SK-N-MC (cell line): ENCODE measurements around the gene CHST14.

Source experiments
- EZH2 ChIP-seq: fragments of 200-600 bp; sonication (generic); IDR thresholded peaks from one replicate; pipeline ENCODE4 v1.6.1; 2017; ENCODE audit warnings: antibody characterized with exemption
- FOXP2 ChIP-seq: optimal IDR thresholded peaks from 2 replicates; pipeline ENCODE3; 2011; ENCODE audit warnings: mild to moderate bottlenecking, moderate library complexity; ENCODE audit not compliant: insufficient read depth; ENCODE audit errors: extremely low read length, control extremely low read depth
- POLR2AphosphoS5 ChIP-seq: IDR thresholded peaks from 2 replicates; pipeline ENCODE4 v1.6.1; 2012; ENCODE audit warnings: mild to moderate bottlenecking, low read depth, low read length, borderline replicate concordance

- no peak for TF ChIP-seq EZH2
- TF ChIP-seq POLR2AphosphoS5: no peak
- TF ChIP-seq FOXP2: no peak
Measured at GRCh38 chr15:40429068-40429710, 41.6 kb upstream of the CHST14 start.
